Measurements from ENCODE around the gene ACP3. TPM values are rescaled to one million over a fixed set of nuclear protein-coding genes. Genes with fewer than 3 reads are reported as not detected.
"Not testable (repeated sequence)": the region's sequence is repeated elsewhere in the genome, so short reads cannot be mapped to it uniquely, and the experiment has no call there.

Gene ACP3
- total and polyA plus RNA-seq, 2 donors, result 2.5 to 2.8 TPM

DNA sequence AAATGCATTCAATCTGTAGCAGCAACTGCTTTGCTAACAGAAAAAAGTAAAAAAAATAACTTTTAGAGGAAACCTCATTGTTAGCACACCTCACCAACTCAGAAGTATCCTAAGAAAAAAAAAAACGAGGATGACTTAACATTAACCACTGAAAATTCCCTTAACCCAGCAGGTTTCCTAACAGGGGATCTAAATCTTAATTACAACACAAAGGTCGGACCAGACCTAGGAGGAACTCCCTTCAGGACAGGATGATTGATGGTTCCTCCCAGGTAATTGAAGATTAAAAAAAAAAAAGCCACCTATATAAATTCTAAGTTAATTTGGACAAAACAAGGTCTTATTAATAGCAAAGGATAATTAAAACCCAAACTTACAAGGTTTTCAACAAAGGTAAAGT, 12.9 kb upstream of the ACP3 start:
- not testable (repeated sequence) for H3K9me3 ChIP-seq (ENCODE audit: control insufficient read depth in 2 of 2, insufficient read depth in 1 of 2, low read length in 1 of 2); H3K4me1 ChIP-seq (ENCODE audit: control insufficient read depth in 2 of 2, insufficient read depth in 2 of 2, low read length in 2 of 2); H3K27me3 ChIP-seq (ENCODE audit: control insufficient read depth in 2 of 2, insufficient read depth in 1 of 2, low read length in 1 of 2); H3K36me3 ChIP-seq (ENCODE audit: control insufficient read depth in 2 of 2, insufficient read depth in 2 of 2, low read length in 1 of 2); DNase-seq (ENCODE audit: low read depth in 6 of 9, low spot score in 9 of 9); H3K4me3 ChIP-seq (ENCODE audit: low read length in 2 of 2); H3K27ac ChIP-seq (ENCODE audit: low read depth in 1 of 2, low read length in 1 of 2)
- WGBS, result 85% methylated on average over 2 of the region's 2 CpGs

DNA sequence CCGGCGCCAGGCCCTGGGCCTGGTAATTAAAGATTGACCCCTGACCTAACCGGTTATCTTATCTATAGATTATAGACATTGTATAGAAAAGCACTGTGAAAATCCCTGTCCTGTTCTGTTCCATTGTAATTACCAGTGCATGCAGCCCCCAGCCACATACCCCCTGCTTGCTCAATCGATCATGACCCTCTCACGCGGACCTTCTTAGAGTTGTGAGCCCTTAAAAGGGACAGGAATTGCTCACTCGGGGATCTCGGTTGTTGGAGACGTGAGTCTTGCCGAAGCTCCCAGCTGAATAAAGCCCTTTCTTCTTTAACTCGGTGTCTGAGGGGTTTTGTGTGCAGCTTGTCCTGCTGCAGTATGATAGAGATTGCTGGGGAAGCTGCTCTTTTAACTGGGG, 7.2 kb upstream of the ACP3 start:
- 97% methylated on average over 11 of the region's 11 CpGs for WGBS
- H3K4me3 ChIP-seq (ENCODE audit: low read length in 2 of 2); H3K9me3 ChIP-seq (ENCODE audit: control insufficient read depth in 2 of 2, insufficient read depth in 1 of 2, low read length in 1 of 2); H3K4me1 ChIP-seq (ENCODE audit: control insufficient read depth in 2 of 2, insufficient read depth in 2 of 2, low read length in 2 of 2); H3K36me3 ChIP-seq (ENCODE audit: control insufficient read depth in 2 of 2, insufficient read depth in 2 of 2, low read length in 1 of 2); DNase-seq (ENCODE audit: low read depth in 6 of 9, low spot score in 9 of 9); H3K27ac ChIP-seq (ENCODE audit: low read depth in 1 of 2, low read length in 1 of 2); H3K27me3 ChIP-seq (ENCODE audit: control insufficient read depth in 2 of 2, insufficient read depth in 1 of 2, low read length in 1 of 2): not testable (repeated sequence)

DNA sequence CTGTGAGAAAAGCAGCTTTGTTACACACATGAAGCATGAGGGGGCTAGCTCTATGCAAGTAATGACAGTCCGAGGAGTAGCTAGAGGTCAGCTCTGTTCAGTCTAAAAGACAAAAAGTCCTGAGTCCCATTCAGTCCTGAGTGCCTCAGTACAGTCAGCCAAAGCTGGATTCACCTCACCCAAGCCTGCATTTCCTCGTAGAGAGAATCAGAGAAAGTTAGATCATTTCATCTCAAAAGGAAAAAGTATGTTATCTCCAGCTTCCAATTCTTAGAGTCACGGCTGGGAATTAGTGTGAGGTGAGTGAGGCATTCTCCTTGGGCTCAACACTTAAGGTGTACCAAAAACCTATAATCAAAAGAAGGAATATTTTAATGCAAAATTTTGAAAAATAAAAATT, 5.9 kb upstream of the ACP3 start:
- no peak overlapping the region for H3K27ac ChIP-seq (ENCODE audit: low read depth in 1 of 2, low read length in 1 of 2)
- H3K4me3 ChIP-seq (ENCODE audit: low read length in 2 of 2), result no peak overlapping the region
- H3K4me1 ChIP-seq (ENCODE audit: control insufficient read depth in 2 of 2, insufficient read depth in 2 of 2, low read length in 2 of 2), result no peaks in the 10 kb centered on the region
- no peak for DNase-seq (ENCODE audit: low read depth in 6 of 9, low spot score in 9 of 9)
- WGBS, result 93% methylated on average over 3 of the region's 3 CpGs
- no peaks in the 10 kb centered on the region for H3K9me3 ChIP-seq (ENCODE audit: control insufficient read depth in 2 of 2, insufficient read depth in 1 of 2, low read length in 1 of 2)
- H3K36me3 ChIP-seq (ENCODE audit: control insufficient read depth in 2 of 2, insufficient read depth in 2 of 2, low read length in 1 of 2), result no peaks in the 10 kb centered on the region
- H3K27me3 ChIP-seq (ENCODE audit: control insufficient read depth in 2 of 2, insufficient read depth in 1 of 2, low read length in 1 of 2), result no peaks in the 10 kb centered on the region

DNA sequence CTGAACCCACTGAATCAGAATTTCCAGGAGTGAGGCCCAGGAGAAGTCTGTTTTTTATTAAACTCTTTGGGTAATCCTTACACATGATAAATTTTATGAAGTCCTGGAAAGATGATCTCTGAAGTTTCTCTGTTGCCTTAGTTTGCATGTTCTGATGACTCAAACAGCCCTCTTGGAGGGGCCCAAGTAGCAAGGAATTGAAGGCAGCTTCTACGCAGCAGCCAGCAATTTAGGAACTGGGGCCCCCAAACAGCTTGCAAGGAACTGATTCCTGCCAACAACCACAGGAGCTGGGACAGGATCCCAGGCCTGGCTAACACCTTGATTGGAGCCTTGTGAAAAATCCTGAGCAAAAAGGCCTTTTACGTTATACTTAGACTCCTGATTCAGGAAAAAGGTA, 5.4 kb upstream of the ACP3 start:
- no peak for DNase-seq (ENCODE audit: low read depth in 6 of 9, low spot score in 9 of 9)
- WGBS, result 94% methylated on average over 2 of the region's 2 CpGs

DNA sequence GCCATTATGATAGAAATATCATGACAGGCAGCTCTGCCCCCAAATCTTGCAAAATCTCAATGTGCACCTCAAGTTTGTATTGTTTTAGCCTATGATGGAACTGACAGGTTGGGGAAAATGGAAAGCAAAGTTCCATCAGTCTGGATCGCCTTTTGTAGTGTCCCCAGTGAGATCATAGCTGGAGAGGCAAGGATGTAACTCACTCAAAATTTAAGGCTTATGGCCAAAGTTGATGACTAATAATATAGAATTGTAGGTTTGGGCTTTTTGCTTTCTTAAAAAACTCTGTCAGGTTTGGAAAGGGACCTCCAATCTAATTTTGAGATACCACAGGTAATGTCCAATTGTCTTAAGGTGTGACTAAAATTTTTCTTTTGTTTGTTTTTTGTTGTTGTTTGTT, 1.4 kb upstream of the ACP3 start:
- Histone ChIP-seq H3K36me3 (ENCODE audit: control insufficient read depth in 2 of 2, insufficient read depth in 2 of 2, low read length in 1 of 2) (no peaks in the 10 kb centered on the region), H3K27me3 (ENCODE audit: control insufficient read depth in 2 of 2, insufficient read depth in 1 of 2, low read length in 1 of 2) (no peaks in the 10 kb centered on the region), H3K27ac (ENCODE audit: low read depth in 1 of 2, low read length in 1 of 2) (no peak overlapping the region), H3K4me1 (ENCODE audit: control insufficient read depth in 2 of 2, insufficient read depth in 2 of 2, low read length in 2 of 2) (no peaks in the 10 kb centered on the region), H3K4me3 (ENCODE audit: low read length in 2 of 2) (no peak overlapping the region), H3K9me3 (ENCODE audit: control insufficient read depth in 2 of 2, insufficient read depth in 1 of 2, low read length in 1 of 2) (no peaks in the 10 kb centered on the region)
- whole genome bisulfite sequencing, result 97% methylated on average over 1 of the region's 1 CpG
- DNase-seq (ENCODE audit: low read depth in 6 of 9, low spot score in 9 of 9), result no peak

More for the DNA sequence above, 5.4 kb upstream of the ACP3 start:
- no peaks in the 10 kb centered on the region for H3K9me3 ChIP-seq (ENCODE audit: control insufficient read depth in 2 of 2, insufficient read depth in 1 of 2, low read length in 1 of 2)
- H3K27me3 ChIP-seq (ENCODE audit: control insufficient read depth in 2 of 2, insufficient read depth in 1 of 2, low read length in 1 of 2), result no peaks in the 10 kb centered on the region
- H3K36me3 ChIP-seq (ENCODE audit: control insufficient read depth in 2 of 2, insufficient read depth in 2 of 2, low read length in 1 of 2), result no peaks in the 10 kb centered on the region
- H3K4me3 ChIP-seq (ENCODE audit: low read length in 2 of 2), result no peak overlapping the region
- H3K27ac ChIP-seq (ENCODE audit: low read depth in 1 of 2, low read length in 1 of 2), result no peak overlapping the region
- H3K4me1 ChIP-seq (ENCODE audit: control insufficient read depth in 2 of 2, insufficient read depth in 2 of 2, low read length in 2 of 2), result no peaks in the 10 kb centered on the region

DNA sequence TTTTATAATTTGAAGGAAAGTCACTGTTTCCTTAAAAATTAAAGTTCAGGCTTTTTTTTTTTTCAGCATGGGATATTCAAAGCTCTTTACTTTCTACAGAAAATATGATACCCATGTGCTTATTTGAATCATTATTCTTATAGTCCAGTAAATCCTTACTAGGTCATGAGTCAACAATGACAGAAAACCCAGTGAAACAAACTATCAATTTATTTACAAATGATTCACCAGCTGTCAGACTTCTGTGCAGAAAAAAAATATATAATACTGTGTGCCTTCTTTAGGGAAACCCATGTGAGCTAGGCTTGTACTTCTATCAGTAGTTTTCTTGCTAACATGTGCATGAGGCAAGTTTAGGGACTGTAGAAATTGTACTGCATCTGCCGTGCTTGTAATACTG, 1.2 kb downstream of the ACP3 start:
- Histone ChIP-seq H3K9me3 (ENCODE audit: control insufficient read depth in 2 of 2, insufficient read depth in 1 of 2, low read length in 1 of 2) (no peaks in the 10 kb centered on the region), H3K36me3 (ENCODE audit: control insufficient read depth in 2 of 2, insufficient read depth in 2 of 2, low read length in 1 of 2) (no peaks in the 10 kb centered on the region), H3K27me3 (ENCODE audit: control insufficient read depth in 2 of 2, insufficient read depth in 1 of 2, low read length in 1 of 2) (no peaks in the 10 kb centered on the region), H3K27ac (ENCODE audit: low read depth in 1 of 2, low read length in 1 of 2) (no peak overlapping the region), H3K4me1 (ENCODE audit: control insufficient read depth in 2 of 2, insufficient read depth in 2 of 2, low read length in 2 of 2) (no peaks in the 10 kb centered on the region), H3K4me3 (ENCODE audit: low read length in 2 of 2) (no peak overlapping the region)
- WGBS, result 87% methylated on average over 1 of the region's 1 CpG
- no peak for DNase-seq (ENCODE audit: low read depth in 6 of 9, low spot score in 9 of 9)

DNA sequence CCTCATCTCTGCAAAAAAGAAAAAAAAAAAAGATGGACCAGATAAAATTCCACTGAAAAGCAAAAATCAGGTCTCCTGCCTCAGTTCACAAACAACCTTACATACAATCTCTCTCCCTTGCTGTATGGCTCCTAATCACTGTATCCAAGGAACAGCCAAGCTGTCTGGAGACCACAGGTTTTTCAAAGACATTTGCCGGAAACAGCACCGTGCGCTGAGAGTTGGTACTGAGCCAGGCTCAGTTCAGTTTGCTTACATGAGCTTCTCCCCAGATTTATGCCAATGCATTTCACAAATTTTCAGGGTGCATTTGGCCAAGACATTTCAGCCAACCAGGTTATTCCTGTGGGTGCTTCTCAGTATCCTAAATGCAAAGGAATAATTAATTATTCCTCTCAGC, 4.1 kb downstream of the ACP3 start:
- no peaks in the 10 kb centered on the region for H3K36me3 ChIP-seq (ENCODE audit: control insufficient read depth in 2 of 2, insufficient read depth in 2 of 2, low read length in 1 of 2)
- H3K4me1 ChIP-seq (ENCODE audit: control insufficient read depth in 2 of 2, insufficient read depth in 2 of 2, low read length in 2 of 2), result no peaks in the 10 kb centered on the region
- H3K27ac ChIP-seq (ENCODE audit: low read depth in 1 of 2, low read length in 1 of 2), result no peak overlapping the region
- WGBS, result 92% methylated on average over 3 of the region's 3 CpGs
- H3K4me3 ChIP-seq (ENCODE audit: low read length in 2 of 2), result no peak overlapping the region
- H3K27me3 ChIP-seq (ENCODE audit: control insufficient read depth in 2 of 2, insufficient read depth in 1 of 2, low read length in 1 of 2), result no peaks in the 10 kb centered on the region
- DNase-seq (ENCODE audit: low read depth in 6 of 9, low spot score in 9 of 9), result no peak
- no peaks in the 10 kb centered on the region for H3K9me3 ChIP-seq (ENCODE audit: control insufficient read depth in 2 of 2, insufficient read depth in 1 of 2, low read length in 1 of 2)

DNA sequence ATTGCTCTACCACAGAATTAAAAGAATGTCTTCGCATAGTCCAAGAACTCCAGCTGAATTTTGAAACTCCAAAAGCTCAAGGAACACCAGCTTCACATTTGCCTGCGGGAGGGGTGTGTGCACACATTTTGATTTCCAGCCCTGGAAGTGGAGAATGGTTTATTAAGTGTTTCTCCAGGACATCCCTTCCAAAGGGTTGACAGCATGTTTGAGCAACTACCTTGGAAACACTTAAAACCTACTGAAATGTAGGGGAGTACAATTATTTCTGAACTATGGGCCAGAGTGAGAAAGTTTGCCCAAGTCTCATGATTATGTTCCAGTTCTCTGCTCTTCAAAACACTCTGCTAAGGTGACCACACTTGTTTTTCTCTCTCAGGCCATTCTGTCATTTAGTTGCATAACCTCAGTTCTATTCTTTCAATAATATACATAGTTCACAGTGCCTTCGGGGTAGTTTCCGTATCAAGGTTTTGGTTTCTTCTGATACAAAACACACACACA, 7.9 kb downstream of the ACP3 start:
- Histone ChIP-seq H3K36me3 (ENCODE audit: control insufficient read depth in 2 of 2, insufficient read depth in 2 of 2, low read length in 1 of 2) (no peaks in the 10 kb centered on the region), H3K27me3 (ENCODE audit: control insufficient read depth in 2 of 2, insufficient read depth in 1 of 2, low read length in 1 of 2) (no peaks in the 10 kb centered on the region), H3K4me3 (ENCODE audit: low read length in 2 of 2) (no peak overlapping the region), H3K9me3 (ENCODE audit: control insufficient read depth in 2 of 2, insufficient read depth in 1 of 2, low read length in 1 of 2) (no peaks in the 10 kb centered on the region), H3K4me1 (ENCODE audit: control insufficient read depth in 2 of 2, insufficient read depth in 2 of 2, low read length in 2 of 2) (no peaks in the 10 kb centered on the region), H3K27ac (ENCODE audit: low read depth in 1 of 2, low read length in 1 of 2) (no peak overlapping the region)
- 90% methylated on average over 4 of the region's 4 CpGs for WGBS
- DNase-seq (ENCODE audit: low read depth in 6 of 9, low spot score in 9 of 9), result no peak

DNA sequence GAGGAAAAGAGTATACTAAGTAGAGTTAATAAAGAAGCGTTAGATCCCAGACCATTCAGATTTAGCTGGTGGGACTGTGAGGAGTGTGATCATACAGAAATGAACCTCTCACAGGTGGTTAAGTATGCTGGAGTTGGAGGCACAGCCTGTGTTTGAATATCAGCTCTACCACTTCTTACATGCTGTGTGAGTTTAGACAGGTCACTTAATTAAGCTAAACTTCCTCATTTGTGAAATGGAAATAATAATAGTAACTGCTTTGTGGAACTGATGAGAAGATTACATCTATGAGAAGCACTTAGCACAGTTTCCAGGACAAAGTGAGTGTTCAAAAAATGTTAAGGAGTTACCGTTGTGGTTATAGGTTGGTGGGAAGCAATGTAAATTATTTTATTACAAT, 8.4 kb downstream of the ACP3 start:
- Histone ChIP-seq H3K4me3 (ENCODE audit: low read length in 2 of 2) (no peak overlapping the region), H3K36me3 (ENCODE audit: control insufficient read depth in 2 of 2, insufficient read depth in 2 of 2, low read length in 1 of 2) (no peaks in the 10 kb centered on the region), H3K9me3 (ENCODE audit: control insufficient read depth in 2 of 2, insufficient read depth in 1 of 2, low read length in 1 of 2) (no peaks in the 10 kb centered on the region), H3K27me3 (ENCODE audit: control insufficient read depth in 2 of 2, insufficient read depth in 1 of 2, low read length in 1 of 2) (no peaks in the 10 kb centered on the region), H3K4me1 (ENCODE audit: control insufficient read depth in 2 of 2, insufficient read depth in 2 of 2, low read length in 2 of 2) (no peaks in the 10 kb centered on the region), H3K27ac (ENCODE audit: low read depth in 1 of 2, low read length in 1 of 2) (no peak overlapping the region)
- DNase-seq (ENCODE audit: low read depth in 6 of 9, low spot score in 9 of 9), result no peak
- 45% methylated on average over 2 of the region's 2 CpGs for WGBS

DNA sequence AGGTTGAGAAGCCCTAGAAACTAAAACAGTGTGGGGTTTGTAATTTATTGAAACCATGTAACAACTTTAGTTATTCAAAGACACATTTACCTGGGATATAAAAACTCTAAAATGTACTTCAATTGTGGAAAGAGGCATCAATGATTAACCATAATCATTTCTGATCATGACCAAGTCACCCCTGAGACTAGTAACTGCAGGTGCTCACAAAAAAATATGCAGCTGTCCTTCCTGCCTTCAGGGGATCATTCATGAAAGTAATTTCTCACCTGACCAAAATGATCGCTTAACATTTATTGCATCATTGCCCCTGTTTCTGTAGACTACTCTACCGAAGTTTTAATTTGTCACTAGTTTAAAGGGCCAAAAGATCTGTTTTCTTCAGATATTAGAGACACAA, 9.0 kb downstream of the ACP3 start:
- no peaks in the 10 kb centered on the region for H3K36me3 ChIP-seq (ENCODE audit: control insufficient read depth in 2 of 2, insufficient read depth in 2 of 2, low read length in 1 of 2)
- no peaks in the 10 kb centered on the region for H3K27me3 ChIP-seq (ENCODE audit: control insufficient read depth in 2 of 2, insufficient read depth in 1 of 2, low read length in 1 of 2)
- DNase-seq (ENCODE audit: low read depth in 6 of 9, low spot score in 9 of 9), result no peak
- no peaks in the 10 kb centered on the region for H3K9me3 ChIP-seq (ENCODE audit: control insufficient read depth in 2 of 2, insufficient read depth in 1 of 2, low read length in 1 of 2)
- H3K4me3 ChIP-seq (ENCODE audit: low read length in 2 of 2), result no peak overlapping the region
- WGBS, result 94% methylated on average over 2 of the region's 2 CpGs
- H3K4me1 ChIP-seq (ENCODE audit: control insufficient read depth in 2 of 2, insufficient read depth in 2 of 2, low read length in 2 of 2), result no peaks in the 10 kb centered on the region
- H3K27ac ChIP-seq (ENCODE audit: low read depth in 1 of 2, low read length in 1 of 2), result no peak overlapping the region

Measured in thymus (tissue), 11 donors.